GM19452 (cell line): ENCODE results near the gene CNGA2.

ENCODE experiments used
- ATAC-seq: cut with Tn5 transposase; IDR thresholded peaks from one replicate; pipeline ENCODE4 v1.9.1; 2021; ENCODE audit not compliant: unreplicated experiment

CNGA2 gene

GRCh38 chrX:151793886-151794285 is 59.3 kb downstream of the CNGA2 start:
- ATAC-seq: no peak
